ACC112 (cell line): ENCODE data around the gene PEX26.
"Not testable (repeated sequence)": the region's sequence is repeated elsewhere in the genome, so short reads cannot be mapped to it uniquely, and the experiment has no call there.

Experiments used
- H2AFZ ChIP-seq: fragments of 200-600 bp; sonication (generic); one replicate; pipeline ENCODE4 v1.6.0; 2017; ENCODE audit warnings: antibody characterized with exemption, low read length; ENCODE audit not compliant: unreplicated experiment
- H3K27ac ChIP-seq: fragments of 200-600 bp; sonication (generic); 2 replicates; pipeline ENCODE4 v1.5.1; 2014; ENCODE audit warnings: low read depth, mild to moderate bottlenecking, antibody characterized with exemption, low read length, moderate library complexity
- H3K27me3 ChIP-seq: fragments of 200-600 bp; sonication (generic); 2 replicates; pipeline ENCODE4 v1.6.1; 2014; ENCODE audit warnings: mild to moderate bottlenecking, antibody characterized with exemption, low read length, moderate library complexity, mixed read lengths; ENCODE audit not compliant: insufficient read depth
- H3K36me3 ChIP-seq: fragments of 200-600 bp; sonication (generic); 2 replicates; pipeline ENCODE4 v1.6.1; 2016; ENCODE audit warnings: mild to moderate bottlenecking, antibody characterized with exemption, low read length, moderate library complexity, mixed read lengths; ENCODE audit not compliant: insufficient read depth
- H3K4me1 ChIP-seq: fragments of 200-600 bp; sonication (generic); one replicate; pipeline ENCODE4 v1.6.1; 2016; ENCODE audit warnings: low read length, mixed read lengths; ENCODE audit not compliant: insufficient read depth, unreplicated experiment, control insufficient read depth
- H3K4me3 ChIP-seq: fragments of 200-600 bp; sonication (generic); 2 replicates; pipeline ENCODE4 v1.5.1; 2014; ENCODE audit warnings: mild to moderate bottlenecking, low read depth, low read length
- H3K79me2 ChIP-seq: fragments of 200-600 bp; sonication (generic); one replicate; pipeline ENCODE4 v1.6.0; 2016; ENCODE audit warnings: low read length; ENCODE audit not compliant: control insufficient read depth, unreplicated experiment, insufficient read depth

The PEX26 gene

DNA sequence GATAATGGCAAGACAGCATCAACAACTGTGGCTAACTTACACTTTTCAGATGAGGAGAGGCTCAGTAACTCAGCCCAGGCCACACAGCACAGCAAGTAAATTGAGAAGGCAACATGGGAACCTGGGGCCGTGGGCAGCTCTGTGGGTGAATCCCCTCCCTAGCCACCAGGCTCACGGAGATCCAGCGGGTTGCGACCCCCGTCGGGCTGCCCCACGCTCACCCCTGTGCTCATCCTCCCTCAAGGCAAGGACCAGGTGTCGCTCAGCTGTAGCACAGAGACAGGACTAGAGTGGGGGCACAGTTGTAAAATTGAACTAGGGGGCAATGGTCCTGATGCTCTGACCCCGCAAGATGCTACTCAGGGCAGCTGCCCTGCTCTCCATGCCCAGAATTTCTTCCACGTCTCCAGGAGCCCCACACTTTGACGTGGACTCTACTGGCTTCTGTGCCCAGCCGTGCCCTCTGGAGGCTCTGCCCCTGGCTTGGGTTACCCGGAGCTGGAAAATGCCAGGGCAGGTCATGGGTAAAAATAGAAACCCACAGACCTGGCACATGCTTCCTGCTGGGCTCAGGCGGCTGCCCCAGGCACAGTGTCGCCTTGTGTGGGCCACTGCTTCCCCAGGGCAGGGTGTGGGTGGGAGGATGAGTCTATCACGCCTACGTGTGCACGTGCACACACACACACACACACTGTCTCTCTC is 41.8 kb downstream of the PEX26 start:
- Histone ChIP-seq H3K4me1 (no peaks in the 10 kb centered on the region), H3K4me3 (no peak overlapping the region), H3K27ac (no peak overlapping the region), H3K27me3 (no peaks in the 10 kb centered on the region), H2AFZ (no peak overlapping the region), H3K36me3 (no peaks in the 10 kb centered on the region), H3K79me2 (no peaks in the 10 kb centered on the region)

- Histone ChIP-seq H3K36me3 (no peaks in the 10 kb centered on the region), H3K27me3 (no peaks in the 10 kb centered on the region), H3K27ac (no peak overlapping the region), H3K4me1 (no peaks in the 10 kb centered on the region), H2AFZ (no peak overlapping the region), H3K79me2 (no peaks in the 10 kb centered on the region), H3K4me3 (no peak overlapping the region)
These were observed 43.1 kb downstream of the PEX26 start for GRCh38 chr22:18120857-18121256.

DNA sequence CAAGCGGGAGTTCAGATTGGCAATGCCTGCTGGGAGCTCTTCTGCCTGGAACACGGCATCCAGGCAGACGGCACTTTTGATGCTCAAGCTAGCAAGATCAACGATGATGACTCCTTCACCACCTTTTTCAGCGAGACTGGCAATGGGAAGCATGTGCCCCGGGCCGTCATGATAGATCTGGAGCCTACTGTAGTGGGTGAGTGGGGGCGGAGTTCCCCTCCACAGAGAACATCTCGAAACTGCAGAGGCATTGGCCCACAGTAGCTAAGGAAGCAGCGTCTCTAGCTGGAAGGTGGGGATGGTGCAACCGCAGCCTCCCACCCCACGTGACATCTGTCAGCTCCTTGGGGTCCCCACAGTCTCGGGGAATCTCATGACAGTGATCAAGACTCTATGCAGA is 43.7 kb downstream of the PEX26 start:
- Histone ChIP-seq H2AFZ (no peak overlapping the region), H3K79me2 (no peaks in the 10 kb centered on the region), H3K27ac (no peak overlapping the region), H3K27me3 (no peaks in the 10 kb centered on the region), H3K4me1 (no peaks in the 10 kb centered on the region), H3K36me3 (no peaks in the 10 kb centered on the region), H3K4me3 (no peak overlapping the region)

DNA sequence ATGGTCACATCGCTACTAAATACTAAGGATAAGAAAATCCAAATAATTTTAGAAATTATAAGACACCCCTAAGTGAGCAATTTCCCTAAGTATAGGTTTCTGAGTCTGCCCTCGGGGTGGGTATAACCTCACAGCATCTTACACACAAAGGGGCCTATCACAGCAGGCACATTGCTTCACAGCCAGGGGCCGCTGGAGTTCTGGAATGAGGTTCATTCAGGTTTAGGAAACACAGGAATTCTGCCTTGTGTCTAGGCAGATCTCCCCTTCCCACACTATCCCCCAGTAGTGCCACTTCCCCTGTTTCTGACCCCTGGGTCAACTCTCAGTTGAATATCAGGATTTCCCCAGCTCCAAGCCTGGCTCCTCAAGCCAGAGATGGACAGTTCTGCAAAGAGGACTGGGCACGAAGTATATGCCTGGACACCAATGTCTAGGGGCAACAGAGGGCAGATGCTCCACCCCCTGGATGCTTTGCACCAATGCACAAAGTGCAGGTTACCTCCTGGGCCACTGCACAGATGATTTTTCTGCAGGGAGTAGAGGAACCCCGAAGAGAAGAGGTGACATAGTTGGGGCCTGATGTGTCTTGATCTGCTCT is 44.3 kb downstream of the PEX26 start:
- H2AFZ ChIP-seq: no peak overlapping the region
- no peaks in the 10 kb centered on the region for H3K27me3 ChIP-seq
- no peaks in the 10 kb centered on the region for H3K36me3 ChIP-seq
- no peaks in the 10 kb centered on the region for H3K79me2 ChIP-seq
- no peaks in the 10 kb centered on the region for H3K4me1 ChIP-seq
- no peak overlapping the region for H3K27ac ChIP-seq
- no peak overlapping the region for H3K4me3 ChIP-seq

DNA sequence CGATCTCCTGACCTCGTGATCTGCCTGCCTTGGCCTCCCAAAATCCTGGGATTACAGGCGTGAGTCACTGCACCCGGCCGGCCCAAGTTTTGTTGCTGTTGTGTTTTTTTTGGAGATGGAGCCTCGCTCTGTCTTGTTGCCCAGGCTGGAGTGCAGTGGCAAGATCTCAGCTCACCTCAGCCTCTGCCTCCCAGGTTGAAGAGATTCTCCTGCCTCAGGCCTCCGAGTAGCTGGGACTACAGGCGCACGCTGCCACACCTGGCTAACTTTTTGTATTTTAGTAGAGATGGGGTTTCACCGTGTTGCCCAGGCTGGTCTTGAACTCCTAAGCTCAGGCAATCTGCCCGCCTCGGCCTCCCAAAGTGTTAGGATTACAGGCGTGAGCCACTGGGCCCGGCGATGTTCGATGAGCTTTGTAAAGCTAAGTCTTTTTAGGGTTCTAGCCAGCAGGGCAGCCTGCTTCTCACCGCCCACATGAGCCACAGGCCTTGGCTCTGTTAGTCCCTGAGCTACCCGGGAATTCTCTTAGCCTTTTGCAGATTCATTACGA is 45.8 kb downstream of the PEX26 start:
- not testable (repeated sequence) for H3K27me3 ChIP-seq, H3K4me1 ChIP-seq, H3K4me3 ChIP-seq, H3K27ac ChIP-seq, H3K79me2 ChIP-seq, H3K36me3 ChIP-seq, H2AFZ ChIP-seq

- Histone ChIP-seq H3K27ac (no peak overlapping the region), H3K4me3 (no peak overlapping the region), H3K36me3 (no peaks in the 10 kb centered on the region), H3K4me1 (no peaks in the 10 kb centered on the region), H3K79me2 (no peaks in the 10 kb centered on the region), H2AFZ (no peak overlapping the region), H3K27me3 (no peaks in the 10 kb centered on the region)
These were observed 48.8 kb downstream of the PEX26 start for GRCh38 chr22:18126606-18127005.

DNA sequence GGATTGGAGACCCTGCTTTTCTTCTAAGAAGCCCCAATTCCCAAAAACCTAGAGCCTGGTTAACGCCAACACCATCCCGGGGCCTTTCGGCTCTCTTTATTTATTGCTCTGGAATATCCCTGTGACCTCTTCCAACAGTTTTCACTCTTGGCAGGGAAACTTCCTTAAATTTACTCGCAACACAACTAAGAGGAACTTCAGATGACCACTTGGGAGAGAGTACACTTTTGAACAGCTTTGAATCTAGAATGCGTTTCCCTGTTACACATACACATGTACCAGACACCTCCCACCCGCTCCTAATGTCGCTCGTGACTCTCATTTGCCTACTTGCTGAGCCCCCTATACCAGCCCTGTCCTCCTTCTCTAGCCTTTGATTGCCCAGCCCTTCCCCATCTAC is 52.2 kb downstream of the PEX26 start:
- Histone ChIP-seq H3K4me1 (no peaks in the 10 kb centered on the region), H3K27ac (no peak overlapping the region), H2AFZ (no peak overlapping the region), H3K4me3 (no peak overlapping the region), H3K36me3 (no peaks in the 10 kb centered on the region), H3K79me2 (no peaks in the 10 kb centered on the region), H3K27me3 (no peaks in the 10 kb centered on the region)

GRCh38 chr22:18130699-18131429 is 53.1 kb downstream of the PEX26 start:
- Histone ChIP-seq H3K4me3 (no peak overlapping the region), H3K4me1 (no peaks in the 10 kb centered on the region), H3K36me3 (no peaks in the 10 kb centered on the region), H2AFZ (no peak overlapping the region), H3K27me3 (no peaks in the 10 kb centered on the region), H3K79me2 (no peaks in the 10 kb centered on the region), H3K27ac (no peak overlapping the region)

- Histone ChIP-seq H2AFZ (no peak overlapping the region), H3K36me3 (no peaks in the 10 kb centered on the region), H3K27ac (no peak overlapping the region), H3K27me3 (no peaks in the 10 kb centered on the region), H3K4me3 (no peak overlapping the region), H3K4me1 (no peaks in the 10 kb centered on the region), H3K79me2 (no peaks in the 10 kb centered on the region)
These were observed 55.7 kb downstream of the PEX26 start for GRCh38 chr22:18133452-18133851.

- Histone ChIP-seq H3K4me3 (no peak overlapping the region), H3K79me2 (no peaks in the 10 kb centered on the region), H3K27me3 (no peaks in the 10 kb centered on the region), H3K27ac (no peak overlapping the region), H3K36me3 (no peaks in the 10 kb centered on the region), H3K4me1 (no peaks in the 10 kb centered on the region), H2AFZ (no peak overlapping the region)
These were observed 59.0 kb downstream of the PEX26 start for GRCh38 chr22:18136563-18137320.
